HPDE6-E6E7 (cell line): ENCODE data around the gene BMP7.

Experiments used
- DNase-seq: peaks from one replicate; pipeline ENCODE4 v3.0.0; 2011; ENCODE audit warnings: missing footprints; ENCODE audit errors: extremely low spot score

The BMP7 gene

DNA sequence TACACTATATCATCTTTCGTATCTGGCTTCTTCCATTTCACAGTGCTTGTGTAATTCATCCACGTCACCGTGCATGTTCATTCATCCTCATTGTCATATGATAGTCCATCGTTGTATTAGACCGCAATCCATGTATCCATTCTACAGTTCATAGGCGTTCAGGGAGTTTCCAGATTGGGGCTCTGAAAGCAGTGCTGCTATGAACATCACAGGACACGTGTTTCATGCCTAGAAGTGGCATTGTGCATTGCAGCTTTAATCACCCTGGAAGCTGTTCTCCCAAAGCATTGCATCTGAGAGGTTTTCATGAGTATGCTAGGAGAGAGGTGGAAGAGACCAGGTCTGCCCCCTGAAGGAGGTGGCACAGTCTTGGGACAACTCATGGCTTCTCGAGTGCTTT is 35.3 kb downstream of the BMP7 start:
- no peak for DNase-seq

DNA sequence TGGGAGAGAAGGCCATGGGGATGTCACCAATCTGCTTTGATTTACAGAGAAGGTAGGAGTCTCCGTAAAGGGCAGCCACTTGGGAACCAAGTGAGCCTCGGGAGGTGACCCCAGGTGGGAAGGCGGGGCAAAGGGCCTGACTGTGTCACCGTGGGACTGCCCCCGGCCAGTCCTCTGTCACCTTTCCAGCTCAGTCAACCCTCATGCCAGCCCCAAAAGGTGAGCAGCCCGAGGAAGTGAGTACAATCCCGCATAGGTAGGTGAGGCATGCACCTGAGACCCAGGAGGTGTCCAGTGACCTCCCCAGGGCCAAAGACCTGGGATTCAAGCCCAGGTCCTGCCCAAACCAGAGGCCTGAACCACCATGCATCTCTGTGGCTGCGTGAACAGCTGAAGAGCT is 36.2 kb downstream of the BMP7 start:
- no peak for DNase-seq

DNA sequence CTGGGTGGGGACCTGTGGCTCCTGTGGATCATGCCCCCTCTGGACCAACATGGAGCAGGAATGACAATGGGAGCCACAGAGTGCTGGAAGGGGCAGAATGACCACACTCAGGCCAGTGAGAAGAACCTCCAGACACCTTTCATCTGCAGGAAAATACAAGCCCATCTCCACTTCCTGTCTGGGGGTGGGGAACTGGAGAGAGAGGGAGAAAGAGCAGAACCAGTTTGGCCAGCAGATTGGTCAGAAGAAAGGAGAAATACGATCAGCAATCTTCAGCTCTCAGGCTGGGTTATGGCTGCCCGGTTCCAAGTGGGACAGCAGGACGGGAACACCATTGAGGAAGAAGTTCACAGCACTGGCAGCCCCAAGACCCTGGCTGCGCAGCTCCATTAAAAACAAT is 37.0 kb downstream of the BMP7 start:
- no peak for DNase-seq

DNA sequence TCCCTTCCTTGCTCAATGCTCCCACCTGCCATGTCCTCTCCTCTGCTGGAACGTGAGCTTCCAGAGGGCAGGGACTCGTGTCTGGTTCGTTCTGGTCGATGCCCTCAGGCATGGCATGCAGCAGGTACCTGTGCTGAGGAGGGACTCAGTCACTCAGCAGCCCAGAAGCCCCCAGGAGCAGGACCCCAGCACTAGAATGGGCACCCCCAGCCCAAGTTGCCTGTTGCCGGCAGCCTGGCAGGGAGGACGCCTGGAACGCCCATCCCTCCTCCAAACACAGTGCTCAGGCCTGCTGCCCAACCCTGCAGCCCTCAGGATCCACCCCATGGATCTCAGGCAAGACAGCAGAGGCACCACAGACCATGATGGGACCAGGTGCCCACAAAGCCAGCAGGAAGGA is 40.6 kb downstream of the BMP7 start:
- no peak for DNase-seq

DNA sequence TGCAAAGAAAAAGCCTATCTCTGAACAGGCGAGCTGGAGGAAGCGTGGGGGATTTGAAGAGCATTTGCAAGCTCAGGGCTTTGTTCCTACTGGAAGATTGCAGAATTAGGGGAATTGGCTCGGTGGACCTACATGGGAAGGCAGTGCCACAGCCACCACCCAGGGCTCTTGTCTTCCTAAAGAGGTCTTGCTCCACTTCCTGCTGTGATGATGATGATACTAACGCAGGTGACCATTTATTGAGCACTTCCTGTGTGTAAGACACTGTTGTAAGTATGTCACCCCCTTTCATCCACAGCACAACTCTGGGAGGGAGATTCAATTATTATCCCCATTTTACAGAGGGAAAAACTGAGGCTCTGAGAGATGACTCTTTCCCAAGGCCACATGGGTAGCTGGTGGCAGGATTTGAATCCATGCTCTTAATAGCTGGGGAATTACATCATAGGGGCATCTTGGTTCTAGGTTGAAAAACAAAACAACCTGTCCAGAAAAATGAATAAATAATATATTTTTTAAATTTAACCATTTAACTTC is 41.2 kb downstream of the BMP7 start:
- DNase-seq: no peak

DNA sequence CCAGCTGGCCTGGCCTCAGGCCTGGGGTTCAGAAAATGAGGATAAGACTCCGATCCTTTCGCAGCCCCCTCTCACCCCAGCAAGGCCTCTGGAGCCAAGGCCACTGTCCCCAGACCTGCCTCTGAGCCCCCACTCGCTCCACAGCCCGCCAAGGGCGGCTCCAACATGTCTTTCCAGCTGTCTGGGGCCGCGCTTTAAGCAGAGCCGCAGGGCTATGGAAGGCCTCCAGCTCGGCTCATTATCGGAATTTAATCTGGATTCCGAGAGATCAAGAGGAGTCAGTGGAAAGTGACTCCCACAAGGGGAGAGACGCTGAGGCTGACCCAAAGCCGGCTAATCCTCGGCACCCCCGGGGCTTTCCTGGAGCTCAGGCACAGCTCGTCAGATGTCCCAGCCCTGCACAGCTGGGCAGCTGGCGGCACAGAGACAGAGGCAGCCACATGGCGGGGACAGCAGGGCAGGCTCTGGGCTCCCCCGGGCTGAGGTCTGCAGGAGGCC is 41.8 kb downstream of the BMP7 start:
- DNase-seq: no peak

DNA sequence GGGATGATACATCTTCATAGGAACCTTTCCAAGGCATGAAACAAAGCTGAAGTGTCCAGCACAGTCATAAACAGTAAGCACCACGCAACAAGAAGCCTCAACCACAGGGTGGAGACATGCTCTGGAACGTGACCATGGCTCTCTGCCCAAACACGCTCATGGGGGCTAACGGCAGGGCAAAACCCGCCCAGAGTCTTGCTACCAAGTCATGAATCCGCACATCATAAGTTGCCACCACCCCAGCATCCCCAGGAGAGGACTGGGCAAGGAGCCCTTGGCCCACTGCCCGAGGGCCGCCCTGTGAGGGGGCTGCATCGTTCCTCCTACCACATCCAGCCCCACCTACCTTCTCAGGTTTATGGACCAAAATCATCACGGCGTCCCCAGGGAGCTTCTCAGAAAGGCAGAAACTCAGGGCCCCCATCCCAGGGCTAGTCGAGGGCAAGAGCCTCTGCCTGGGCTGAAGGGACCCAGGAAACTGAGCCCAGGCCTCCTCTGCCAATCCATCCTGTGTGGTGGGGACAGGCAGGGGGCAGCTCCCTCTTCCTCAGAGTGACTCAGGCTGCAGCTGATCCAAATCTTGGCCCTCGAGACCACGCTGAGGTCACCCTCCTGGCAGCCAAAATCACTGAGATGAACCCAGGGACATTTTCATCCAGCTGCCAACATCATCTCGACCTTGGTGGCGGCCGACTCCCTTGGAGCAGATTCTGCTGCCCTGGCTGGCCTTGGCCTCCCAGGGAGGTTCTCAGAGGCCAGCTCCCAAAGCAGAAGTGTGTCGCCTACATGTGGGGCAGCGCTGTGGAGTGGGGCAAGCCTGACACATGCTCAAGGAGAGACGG is 42.6 kb downstream of the BMP7 start:
- DNase-seq: peak; percentile 43

DNA sequence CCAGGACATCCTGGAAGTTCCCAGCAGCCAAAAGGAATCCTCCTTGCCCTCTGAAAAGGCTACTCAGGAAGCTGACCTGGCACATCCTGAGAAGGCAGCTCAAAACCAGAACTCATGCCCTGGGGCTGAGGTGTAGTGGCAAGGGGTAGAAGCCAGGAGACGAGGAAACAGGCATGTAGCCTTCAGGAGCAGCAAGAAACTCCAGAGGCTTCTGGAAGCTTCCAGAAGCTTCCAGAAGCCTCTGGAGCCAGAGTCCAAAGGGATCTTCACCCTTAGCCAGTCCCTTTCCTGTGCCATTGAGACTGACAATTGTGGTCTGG is 43.9 kb downstream of the BMP7 start:
- no peak for DNase-seq

DNA sequence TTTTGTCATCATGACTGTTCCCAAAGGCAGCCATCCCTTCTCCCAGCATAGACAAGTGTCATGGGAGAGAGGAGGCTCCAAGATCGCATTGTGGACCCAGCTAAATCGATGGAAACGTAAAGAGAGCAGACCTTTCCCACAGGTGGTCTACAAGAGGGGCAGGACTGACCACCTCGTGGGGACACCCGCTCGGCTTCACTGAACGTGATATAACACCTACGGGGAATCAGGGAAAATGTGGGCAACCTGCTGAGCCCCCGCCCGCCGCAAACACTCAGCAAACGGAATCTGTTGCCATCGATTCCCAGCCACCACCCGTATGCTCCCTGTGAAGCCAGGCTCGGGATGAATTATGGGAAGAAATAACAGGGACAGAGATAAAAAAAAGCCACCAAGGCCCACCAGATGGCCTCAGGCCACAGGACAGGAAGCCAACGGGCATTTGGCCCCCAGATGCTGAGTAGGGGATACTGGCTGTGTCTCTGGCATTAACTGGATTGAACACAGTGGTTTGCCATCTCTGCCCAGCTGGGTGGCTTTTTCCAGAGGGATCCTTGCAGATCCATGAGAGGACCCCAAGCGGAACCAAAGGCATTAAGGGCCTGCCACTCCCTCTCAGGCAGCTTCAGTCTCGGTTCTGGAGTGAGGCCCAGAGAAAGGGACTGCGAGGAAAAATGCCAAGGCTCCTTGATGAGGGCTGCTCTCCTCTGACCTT is 44.4 kb downstream of the BMP7 start:
- DNase-seq: no peak

DNA sequence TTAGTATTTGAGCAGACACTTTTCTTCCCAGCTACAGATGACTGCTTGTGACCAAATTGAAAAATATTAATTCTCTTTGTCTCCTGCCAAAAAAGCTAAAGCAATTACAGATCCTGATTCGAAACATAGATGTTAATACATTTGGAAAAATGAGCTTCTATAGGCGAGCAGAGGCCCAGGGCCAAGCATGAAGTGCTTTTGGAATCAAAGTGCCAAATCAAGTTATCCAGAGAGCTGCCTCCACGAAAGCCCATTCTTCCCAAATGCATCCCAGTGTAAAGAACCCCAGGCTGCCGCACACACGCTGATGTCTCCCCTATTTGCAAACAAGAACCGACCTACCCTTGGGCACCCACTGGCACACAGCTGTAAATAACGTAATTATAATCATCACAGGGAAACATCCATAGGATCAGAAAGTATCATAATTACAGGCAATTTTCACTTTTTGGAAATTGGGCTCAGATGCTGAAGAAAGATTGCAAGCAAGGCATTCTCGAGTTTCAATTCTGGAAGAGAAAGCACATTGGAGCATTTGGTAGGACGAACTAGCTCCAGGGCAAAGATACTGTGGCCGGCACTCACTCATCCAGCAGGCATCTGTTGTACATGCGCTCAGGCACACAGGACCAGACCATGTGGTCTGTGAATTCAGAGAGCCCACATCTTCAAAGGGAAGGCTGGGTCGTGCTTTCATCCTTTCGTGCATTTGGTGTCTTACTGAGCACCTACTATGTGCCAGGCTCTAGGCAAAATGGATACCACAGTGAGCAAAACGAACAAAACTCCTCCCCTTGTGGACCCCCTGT is 45.9 kb downstream of the BMP7 start:
- DNase-seq: no peak

DNA sequence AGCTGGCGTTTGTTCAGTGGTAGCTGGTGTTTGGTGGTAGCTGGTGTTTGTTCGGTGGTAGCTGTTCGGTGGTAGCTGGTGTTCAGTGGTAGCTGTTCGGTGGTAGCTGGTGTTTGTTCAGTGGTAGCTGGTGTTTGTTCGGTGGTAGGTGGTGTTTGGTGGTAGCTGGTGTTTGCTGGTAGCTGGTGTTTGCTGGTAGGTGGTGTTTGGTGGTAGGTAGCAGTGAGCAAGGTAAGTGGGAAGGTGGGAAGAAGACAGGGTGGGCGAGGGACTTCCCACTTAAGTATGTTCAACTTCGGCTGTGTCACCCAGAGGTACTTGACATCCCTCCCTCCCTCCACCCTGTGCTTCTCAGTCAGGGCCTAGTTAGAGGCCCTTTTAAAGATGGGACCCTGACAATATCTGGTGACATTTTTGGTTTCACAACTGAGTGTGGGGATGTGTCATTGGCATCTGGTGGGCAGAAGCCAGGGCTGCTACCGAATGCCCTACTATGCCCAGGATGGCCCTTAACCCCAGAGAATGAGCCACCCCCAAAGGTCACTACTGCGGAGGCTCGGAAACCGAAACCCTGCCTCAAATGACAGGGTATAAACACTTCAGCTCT is 47.3 kb downstream of the BMP7 start:
- DNase-seq: no peak

DNA sequence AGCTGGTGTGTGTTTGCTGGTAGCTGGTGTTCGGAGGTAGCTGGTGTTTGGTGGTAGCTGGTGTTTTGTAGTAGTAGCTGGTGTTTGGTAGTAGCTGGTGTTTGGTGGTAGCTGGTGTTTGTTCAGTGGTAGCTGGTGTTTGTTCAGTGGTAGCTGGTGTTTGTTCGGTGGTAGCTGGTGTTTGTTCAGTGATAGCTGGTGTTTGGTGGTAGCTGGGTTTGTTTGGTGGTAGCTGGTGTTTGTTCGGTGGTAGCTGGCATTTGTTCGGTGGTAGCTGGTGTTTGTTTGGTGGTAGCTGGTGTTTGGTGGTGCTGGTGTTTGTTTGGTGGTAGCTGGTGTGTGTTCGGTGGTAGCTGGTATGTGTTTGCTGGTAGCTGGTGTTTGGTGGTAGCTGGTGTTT is 48.0 kb downstream of the BMP7 start:
- DNase-seq: no peak

DNA sequence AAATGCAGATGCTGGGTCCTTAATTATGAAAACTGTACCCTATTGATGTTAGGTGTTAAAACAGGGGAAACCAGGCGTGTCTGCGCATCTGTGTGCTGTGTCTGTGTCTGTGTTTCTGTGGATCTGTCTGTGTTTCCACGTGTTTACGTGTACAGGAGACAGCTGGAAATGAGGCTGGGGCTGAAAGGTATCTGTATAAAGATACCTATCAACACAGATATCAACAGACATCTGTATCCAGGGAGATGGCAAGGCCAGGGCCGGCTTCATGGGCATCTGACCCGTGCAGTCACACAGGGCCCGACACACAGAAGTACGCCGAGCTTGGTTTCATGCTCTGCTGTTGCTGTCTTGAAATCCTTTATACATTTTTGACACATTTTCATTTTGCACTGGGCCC is 48.6 kb downstream of the BMP7 start:
- no peak for DNase-seq

DNA sequence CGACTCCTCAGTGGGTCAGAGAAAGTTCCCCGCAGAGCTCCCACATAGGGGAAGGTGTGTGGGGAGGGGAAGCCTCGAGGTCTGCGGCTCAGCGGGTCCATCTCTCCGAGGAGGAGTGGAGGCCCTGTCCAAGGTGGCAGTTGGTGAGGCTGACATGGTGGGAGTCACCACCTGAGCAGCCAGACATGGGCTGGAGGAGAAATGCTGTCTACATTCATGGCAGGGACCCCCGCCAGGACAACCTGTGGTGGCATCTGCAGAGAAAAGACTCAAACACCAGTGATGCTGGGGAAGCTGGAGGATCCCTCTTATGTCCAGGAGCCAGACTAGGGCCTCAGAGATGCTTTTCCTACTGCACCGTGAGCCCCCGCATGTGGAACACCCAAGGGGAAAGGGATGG is 49.8 kb downstream of the BMP7 start:
- no peak for DNase-seq

DNA sequence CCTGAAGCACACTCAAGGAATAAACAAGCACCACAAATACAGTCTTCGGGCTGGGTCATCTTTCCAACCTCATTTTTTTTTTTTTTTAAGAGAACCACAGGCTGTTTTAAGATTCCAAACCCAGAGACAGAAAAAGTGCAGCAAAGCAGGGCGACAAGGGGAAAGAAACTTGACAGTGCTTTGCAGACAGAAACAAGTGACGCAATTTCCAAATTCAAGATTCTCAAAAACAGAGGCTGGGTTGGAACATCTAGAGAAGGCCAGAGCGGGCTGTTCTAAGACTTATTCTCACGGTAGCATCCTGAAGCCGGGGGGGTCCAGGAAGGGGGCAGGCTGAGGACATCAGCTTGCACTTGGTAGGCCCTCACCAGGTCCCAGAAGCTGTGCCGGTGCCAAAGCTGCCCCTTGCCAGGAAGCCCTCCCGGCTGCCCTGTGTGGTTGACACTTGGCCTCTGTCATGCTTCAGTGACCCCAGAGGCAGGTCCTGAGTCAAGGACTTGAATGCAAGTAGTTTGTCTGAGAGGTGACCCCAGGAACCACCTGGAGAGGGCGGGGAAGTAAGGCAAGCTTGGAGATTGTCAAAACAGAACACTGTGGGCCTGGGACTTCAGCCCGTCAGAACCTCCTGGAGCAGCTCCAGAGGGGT is 50.5 kb downstream of the BMP7 start:
- no peak for DNase-seq

DNA sequence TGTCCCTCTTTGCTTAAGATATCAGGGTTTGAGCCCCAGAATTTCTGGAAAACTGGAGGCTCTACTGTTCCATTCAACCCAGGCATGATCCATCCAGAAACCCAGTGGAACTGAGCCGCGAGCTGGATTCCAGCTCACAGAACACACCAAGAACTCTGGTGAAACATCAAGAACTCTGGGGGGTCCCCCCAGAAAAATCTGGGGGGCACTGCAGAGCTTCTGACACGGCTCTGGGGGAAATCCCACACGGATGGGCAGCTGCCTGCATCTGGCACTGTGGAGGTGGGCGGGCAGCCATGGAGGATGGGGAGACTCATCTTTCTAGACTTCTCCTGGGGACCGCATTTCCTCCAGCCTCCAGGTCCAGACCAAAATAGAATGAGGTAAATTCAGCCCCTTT is 51.0 kb downstream of the BMP7 start:
- no peak for DNase-seq

DNA sequence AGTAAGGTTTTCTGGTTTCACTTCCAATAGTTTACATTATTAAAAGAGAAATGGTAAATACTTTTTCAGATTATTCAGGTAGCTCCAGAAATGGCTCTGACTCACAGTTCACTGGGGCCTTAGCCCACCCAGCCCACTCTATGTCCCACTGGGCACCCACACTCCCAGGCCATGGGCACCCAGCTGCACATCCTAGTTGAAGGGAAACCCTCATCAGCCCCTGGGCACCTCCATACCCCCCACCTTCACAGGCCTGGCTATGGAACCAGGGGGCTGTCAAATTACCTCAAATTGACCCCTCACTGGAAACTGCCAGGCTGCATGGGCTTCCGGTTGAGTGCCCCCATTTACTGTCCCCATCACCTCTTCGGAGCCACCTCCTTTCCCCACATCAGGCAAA is 51.5 kb downstream of the BMP7 start:
- no peak for DNase-seq

DNA sequence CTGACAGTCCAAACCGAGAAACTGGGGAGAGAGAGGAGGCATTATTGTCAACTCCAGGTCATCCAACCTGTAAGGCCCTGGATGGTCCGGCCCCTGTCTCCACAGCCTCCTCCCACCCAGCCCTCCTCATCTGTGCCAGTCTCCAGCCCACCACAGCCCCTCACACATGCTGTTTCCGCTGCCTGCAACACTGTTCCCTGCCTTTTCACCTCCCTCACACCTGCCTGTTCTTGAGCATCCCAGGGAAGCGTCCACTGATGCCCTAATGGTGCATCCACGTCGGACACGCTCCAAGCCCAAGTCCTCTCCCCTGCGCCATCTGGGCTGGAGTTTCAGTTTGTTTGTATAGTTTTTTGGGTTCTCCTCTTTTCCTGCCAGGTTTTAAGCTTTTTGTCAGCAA is 52.0 kb downstream of the BMP7 start:
- DNase-seq: no peak

DNA sequence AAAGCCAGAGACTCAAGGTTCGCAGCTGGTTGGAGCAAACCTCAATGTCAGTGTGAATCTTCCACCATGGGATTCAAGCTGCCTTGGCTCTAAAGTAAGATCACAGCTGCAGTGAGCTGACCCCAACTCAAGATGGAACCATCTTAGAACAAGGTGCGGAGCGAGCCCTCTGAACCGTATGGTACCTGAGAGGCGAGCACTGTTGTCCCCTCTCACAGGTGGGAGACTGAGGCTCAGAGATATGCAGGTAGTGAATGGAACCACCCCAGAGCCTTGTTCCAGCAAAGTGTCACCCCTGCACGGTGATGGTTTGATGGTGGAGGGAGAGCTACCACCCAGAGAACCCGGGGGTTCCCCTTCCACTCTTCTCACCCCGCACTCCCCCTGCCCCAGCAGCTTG is 52.5 kb downstream of the BMP7 start:
- DNase-seq: no peak

DNA sequence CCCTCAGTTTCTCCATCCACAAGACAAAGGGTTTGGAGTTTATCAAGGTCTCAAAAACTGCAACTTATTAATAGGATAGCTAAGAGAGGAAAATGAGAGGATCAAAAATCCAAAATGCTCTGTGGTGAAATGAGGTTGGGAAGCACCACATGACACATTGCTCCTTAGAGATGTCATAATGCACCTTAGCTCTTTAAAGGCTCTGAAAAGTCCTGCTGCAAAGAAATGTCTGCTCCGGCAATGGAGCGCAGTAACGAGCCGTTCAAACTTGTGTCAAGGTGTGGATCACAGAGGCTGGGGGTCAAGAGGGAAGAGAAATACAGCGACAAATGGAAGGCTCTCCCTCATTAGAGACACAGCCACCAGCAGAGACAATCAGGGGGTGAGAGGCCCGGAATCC is 53.1 kb downstream of the BMP7 start:
- no peak for DNase-seq

DNA sequence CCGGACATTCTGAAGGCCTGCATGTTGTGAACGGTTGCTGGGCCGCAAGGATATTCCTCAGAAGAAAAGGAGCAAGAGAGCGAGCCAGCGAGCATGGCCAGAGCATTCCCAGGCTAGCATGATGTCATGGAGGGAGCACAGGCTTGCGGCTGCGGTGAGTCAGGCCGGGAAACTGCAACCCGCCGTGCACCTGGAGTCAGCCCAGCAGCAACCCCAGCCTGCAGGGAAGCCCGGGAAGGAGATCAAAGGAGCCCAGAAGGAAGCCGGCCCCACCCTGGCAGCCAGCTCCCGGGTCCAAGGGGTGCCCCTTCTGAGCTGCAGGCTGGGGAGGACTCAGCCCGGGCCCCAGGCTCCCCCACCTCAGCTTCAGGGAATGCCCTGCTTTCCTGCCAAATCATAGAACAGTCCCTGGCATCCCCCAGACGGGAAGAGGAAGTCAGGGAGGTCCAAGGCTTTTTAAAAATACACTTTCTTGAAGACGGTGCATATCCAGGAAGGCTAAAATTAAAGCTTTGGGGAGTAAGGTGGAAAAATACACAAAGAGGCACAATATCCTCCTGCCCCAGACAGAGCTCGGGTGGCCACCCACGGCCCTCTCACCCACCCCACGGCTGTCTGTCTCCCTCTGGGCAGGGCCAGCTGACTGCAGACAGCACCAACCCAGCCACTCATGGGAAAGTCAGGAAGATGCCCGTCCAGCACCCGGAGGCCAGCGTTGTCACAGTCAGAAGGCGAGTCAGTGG is 53.7 kb downstream of the BMP7 start:
- peak; percentile 100 for DNase-seq
